Activated CD8-positive, alpha-beta T cell treated with anti-CD3 and anti-CD28 coated beads for 36 hours (primary cell): ENCODE results near the gene KCNJ15. TPM values are rescaled to one million over a fixed set of nuclear protein-coding genes. Genes with fewer than 3 reads are reported as not detected.
"Not testable (repeated sequence)": the region's sequence is repeated elsewhere in the genome, so short reads cannot be mapped to it uniquely, and the experiment has no call there.

Experiments
- ATAC-seq: fragments of 200-7000 bp; cut with Tn5 transposase; one replicate; pipeline ENCODE4 v1.10.0; 2021; ENCODE audit warnings: mild to moderate bottlenecking, moderate library complexity
- CTCF ChIA-PET: fragments of 350-600 bp; sonication (Branson Sonifier 250); formaldehyde crosslinking; loops from one replicate; lab custom pipeline; 2021; ENCODE audit warnings: antibody characterized with exemption; lab: Charles Lee
- POLR2A ChIA-PET: fragments of 350-600 bp; sonication (Branson Sonifier 250); formaldehyde crosslinking; loops from one replicate; lab custom pipeline; 2021; ENCODE audit warnings: antibody characterized with exemption; lab: Charles Lee
- DNase-seq: peaks from one replicate; pipeline ENCODE4 v3.0.0-alpha.2; 2020
- H3K27ac Mint-ChIP-seq: one replicate; pipeline ENCODE4 v1.8.0; 2021; ENCODE audit warnings: mild to moderate bottlenecking, mixed read lengths
- H3K27me3 Mint-ChIP-seq: one replicate; pipeline ENCODE4 v1.8.0; 2021; ENCODE audit warnings: mixed read lengths
- H3K36me3 Mint-ChIP-seq: one replicate; pipeline ENCODE4 v1.8.0; 2021; ENCODE audit warnings: low read depth, mixed read lengths
- H3K4me1 Mint-ChIP-seq: one replicate; pipeline ENCODE4 v1.8.0; 2021; ENCODE audit warnings: low read depth, mixed read lengths
- H3K4me3 Mint-ChIP-seq: one replicate; pipeline ENCODE4 v1.8.0; 2021; ENCODE audit warnings: mild to moderate bottlenecking, moderate library complexity, mixed read lengths
- H3K9me3 Mint-ChIP-seq: one replicate; pipeline ENCODE4 v1.8.0; 2021; ENCODE audit warnings: mixed read lengths
- intact Hi-C: fragments of 100-400 bp; cut with micrococcal nuclease; formaldehyde crosslinking; loops from one replicate; pipeline ENCODE4 v1.10.0; 2022
- total RNA-seq, 2 experiments: library from RNA; stranded (reverse); gene quantifications; one replicate each; pipeline ENCODE4 v1.2.3, GENCODE V29; 2021
- TF ChIP-seq, protein P1 (sequence below): fragments of 200-600 bp; IDR thresholded peaks from one replicate; pipeline ENCODE4 v1.8.0; 2022; ENCODE audit warnings: antibody characterized with exemption, mild to moderate bottlenecking

KCNJ15 gene
- total RNA-seq, 2 experiments from 2014 or later: 0.43 TPM; not detected in 1

DNA sequence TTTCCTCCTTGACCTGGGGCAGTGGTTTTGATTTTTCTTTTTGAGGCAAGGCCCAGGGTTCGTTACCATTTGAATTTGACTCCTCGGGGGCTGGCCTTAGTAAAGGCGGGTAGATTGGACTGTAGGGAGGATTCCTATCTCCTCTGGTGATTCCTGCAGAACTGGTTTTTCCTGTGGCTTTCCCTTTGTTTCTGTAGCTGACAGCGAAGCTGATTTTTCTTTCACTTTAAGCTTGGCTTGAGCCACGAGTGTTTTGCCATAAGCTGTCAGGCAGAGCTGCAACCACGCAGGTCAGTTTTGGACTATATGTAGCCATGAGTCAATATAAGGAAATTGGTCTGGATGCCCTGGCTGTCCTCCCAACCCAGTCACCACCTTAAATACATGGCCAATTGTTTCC lies 28.7 kb upstream of the KCNJ15 start:
- DNase-seq (no peak), ATAC-seq (no peak)
- TF ChIP-seq, protein P1, sequence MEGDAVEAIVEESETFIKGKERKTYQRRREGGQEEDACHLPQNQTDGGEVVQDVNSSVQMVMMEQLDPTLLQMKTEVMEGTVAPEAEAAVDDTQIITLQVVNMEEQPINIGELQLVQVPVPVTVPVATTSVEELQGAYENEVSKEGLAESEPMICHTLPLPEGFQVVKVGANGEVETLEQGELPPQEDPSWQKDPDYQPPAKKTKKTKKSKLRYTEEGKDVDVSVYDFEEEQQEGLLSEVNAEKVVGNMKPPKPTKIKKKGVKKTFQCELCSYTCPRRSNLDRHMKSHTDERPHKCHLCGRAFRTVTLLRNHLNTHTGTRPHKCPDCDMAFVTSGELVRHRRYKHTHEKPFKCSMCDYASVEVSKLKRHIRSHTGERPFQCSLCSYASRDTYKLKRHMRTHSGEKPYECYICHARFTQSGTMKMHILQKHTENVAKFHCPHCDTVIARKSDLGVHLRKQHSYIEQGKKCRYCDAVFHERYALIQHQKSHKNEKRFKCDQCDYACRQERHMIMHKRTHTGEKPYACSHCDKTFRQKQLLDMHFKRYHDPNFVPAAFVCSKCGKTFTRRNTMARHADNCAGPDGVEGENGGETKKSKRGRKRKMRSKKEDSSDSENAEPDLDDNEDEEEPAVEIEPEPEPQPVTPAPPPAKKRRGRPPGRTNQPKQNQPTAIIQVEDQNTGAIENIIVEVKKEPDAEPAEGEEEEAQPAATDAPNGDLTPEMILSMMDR: no peak
- intact Hi-C loops: no loop called here
- Mint-ChIP-seq H3K9me3 (peaks cover 42% of the 10 kb centered on the region), H3K4me3 (no peak overlapping the region), H3K4me1 (no peaks in the 10 kb centered on the region), H3K36me3 (peaks cover 2% of the 10 kb centered on the region), H3K27me3 (no peaks in the 10 kb centered on the region), H3K27ac (no peak overlapping the region)
- ChIA-PET CTCF (no interaction called here), POLR2A (no interaction called here)

GRCh38 chr21:38228537-38228936 lies 28.3 kb upstream of the KCNJ15 start:
- ChIA-PET CTCF (no interaction called here), POLR2A (no interaction called here)
- ATAC-seq (no peak), DNase-seq (no peak)
- no peaks in the 10 kb centered on the region for H3K27me3 Mint-ChIP-seq
- H3K36me3 Mint-ChIP-seq: peaks cover 2% of the 10 kb centered on the region
- H3K27ac Mint-ChIP-seq: no peak overlapping the region
- intact Hi-C loops: no loop called here
- H3K4me1 Mint-ChIP-seq: no peaks in the 10 kb centered on the region
- TF ChIP-seq, protein P1: no peak
- H3K9me3 Mint-ChIP-seq: peaks cover 42% of the 10 kb centered on the region
- no peak overlapping the region for H3K4me3 Mint-ChIP-seq

DNA sequence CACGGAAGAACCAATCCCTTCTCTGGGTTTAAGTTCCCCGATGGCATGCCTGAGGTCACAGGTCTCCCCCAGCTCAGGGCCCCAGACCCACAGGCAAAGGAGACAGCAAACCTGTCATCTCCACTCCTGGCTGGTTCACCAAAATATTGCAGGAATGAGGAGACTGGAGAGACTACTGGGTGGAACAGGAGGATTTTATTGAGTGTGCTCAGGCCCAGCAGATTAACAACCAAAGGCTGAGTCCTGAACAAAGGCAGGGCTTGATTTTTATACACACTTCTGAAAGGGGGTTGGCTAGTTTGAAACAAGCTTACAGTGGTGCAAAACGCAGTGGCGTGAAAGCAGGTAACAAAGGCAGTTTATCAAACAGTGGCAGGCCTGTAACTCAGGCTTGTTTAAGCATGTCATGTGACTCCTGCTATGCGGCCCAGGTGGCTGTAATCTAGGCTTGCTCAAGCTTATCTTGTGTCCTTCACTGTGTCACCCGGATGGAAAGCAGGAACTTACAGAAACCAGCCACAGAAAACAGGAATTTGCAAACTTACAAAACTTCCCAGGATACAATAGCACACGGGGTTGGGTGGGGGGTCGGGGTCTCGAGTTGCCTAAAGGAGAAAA lies 27.4 kb upstream of the KCNJ15 start:
- ChIA-PET POLR2A (no interaction called here), CTCF (no interaction called here)
- intact Hi-C loops: no loop called here
- peaks cover 37% of the 10 kb centered on the region for H3K9me3 Mint-ChIP-seq
- H3K36me3 Mint-ChIP-seq: peaks cover 2% of the 10 kb centered on the region
- H3K4me3 Mint-ChIP-seq: no peak overlapping the region
- H3K27me3 Mint-ChIP-seq: no peaks in the 10 kb centered on the region
- no peaks in the 10 kb centered on the region for H3K4me1 Mint-ChIP-seq
- DNase-seq (no peak), ATAC-seq (no peak)
- TF ChIP-seq, protein P1: no peak
- no peak overlapping the region for H3K27ac Mint-ChIP-seq

DNA sequence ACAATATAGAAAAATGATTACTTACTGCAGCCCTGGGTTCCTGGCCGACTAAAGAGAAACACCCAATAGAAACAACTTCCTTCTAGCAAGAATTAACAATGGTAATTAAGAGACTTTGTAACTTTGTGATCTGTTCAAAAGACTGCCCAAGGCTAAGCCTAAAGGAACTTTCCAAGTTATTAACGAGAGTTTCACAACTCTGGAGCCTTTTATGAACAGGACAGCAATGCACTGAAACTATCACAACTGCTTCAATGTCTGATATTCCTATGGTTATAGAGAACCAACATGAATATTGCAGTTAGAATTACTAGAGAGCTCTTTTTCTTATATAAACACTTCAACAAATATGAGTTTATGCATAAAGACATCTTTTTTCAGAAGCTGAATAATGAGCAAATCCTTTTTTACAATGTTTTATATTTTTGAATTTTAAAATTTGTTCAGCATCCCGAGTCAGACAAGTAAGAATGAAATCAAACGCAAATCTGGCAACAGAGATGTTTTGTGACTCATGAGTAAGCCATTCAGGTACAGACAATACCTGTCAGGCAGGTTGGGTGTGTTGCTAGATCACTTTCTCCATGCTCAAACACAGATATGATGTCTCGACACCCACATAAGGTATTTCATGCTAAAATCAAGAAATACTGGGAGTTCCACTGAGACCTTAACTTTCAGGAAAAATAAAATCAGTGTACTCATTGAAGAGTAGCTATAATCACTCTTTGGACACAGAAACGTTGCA lies 22.2 kb upstream of the KCNJ15 start:
- intact Hi-C loops: no loop called here
- no peaks in the 10 kb centered on the region for H3K4me1 Mint-ChIP-seq
- H3K27me3 Mint-ChIP-seq: peaks cover 6% of the 10 kb centered on the region
- TF ChIP-seq, protein P1: no peak
- no peak overlapping the region for H3K27ac Mint-ChIP-seq
- H3K36me3 Mint-ChIP-seq: no peaks in the 10 kb centered on the region
- DNase-seq (no peak), ATAC-seq (no peak)
- ChIA-PET CTCF (interaction anchor here (0.6 kb wide), 1 partner anchor 11 kb away, joined by 3 read pairs; no protein-coding TSS in a partner anchor), POLR2A (no interaction called here)
- H3K9me3 Mint-ChIP-seq: peaks cover 7% of the 10 kb centered on the region
- no peak overlapping the region for H3K4me3 Mint-ChIP-seq

DNA sequence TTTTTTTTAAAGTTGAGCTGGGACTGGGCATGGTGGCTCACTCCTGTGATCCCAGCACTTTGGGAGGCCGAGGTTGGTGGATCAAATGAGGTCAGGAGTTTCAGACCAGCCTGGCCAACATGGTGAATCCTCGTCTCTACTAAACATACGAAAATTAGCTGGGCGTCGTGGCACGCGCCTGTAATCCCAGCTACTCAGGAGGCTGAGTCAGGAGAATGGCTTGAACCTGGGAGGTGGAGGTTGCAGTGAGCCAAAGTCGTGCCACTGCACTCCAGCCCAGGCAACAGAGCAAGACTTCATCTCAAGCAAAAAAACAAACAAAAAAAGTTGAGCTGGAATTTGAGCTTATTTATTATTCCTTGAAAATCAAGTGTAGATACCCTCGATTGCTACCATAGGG lies 21.5 kb upstream of the KCNJ15 start:
- CTCF ChIA-PET: interaction anchor here (0.6 to 1.8 kb wide), 3 partner anchors 15 to 1795 kb away, joined by 3 to 6 read pairs (median 4); no protein-coding TSS in a partner anchor
- ATAC-seq, DNase-seq, H3K27me3 Mint-ChIP-seq, H3K27ac Mint-ChIP-seq, H3K4me1 Mint-ChIP-seq, H3K4me3 Mint-ChIP-seq, intact Hi-C loops, H3K9me3 Mint-ChIP-seq, POLR2A ChIA-PET, H3K36me3 Mint-ChIP-seq: not testable (repeated sequence)
